Esophagus muscularis mucosa (tissue), 4 donors: Measurements from ENCODE around the gene SLC41A3. TPM values are rescaled to one million over a fixed set of nuclear protein-coding genes. Genes with fewer than 3 reads are reported as not detected.

ENCODE experiments used
- DNase-seq: peaks from one replicate; pipeline ENCODE4 v3.0.0-alpha.2; 2017; ENCODE audit errors: extremely low spot score
- H3K27ac ChIP-seq, 4 donors: fragments of 200-600 bp; sonication (generic); replicated peaks in 1 of 4; 1 replicate in 3 of 4; 2 replicates in 1 of 4; pipeline ENCODE4 v1.5.1; 2016 to 2019; ENCODE audit warnings: mild to moderate bottlenecking in 1 of 4
- H3K27me3 ChIP-seq, 4 donors: fragments of 200-600 bp; sonication (generic); one replicate each; pipeline versions ENCODE4 v1.5.1 to v1.6.0; 2016 to 2019
- H3K36me3 ChIP-seq, 4 donors: fragments of 200-600 bp; sonication (generic); one replicate each; pipeline ENCODE4 v1.5.1; 2016 to 2019
- H3K4me1 ChIP-seq, 4 donors: fragments of 200-600 bp; sonication (generic); one replicate each; pipeline ENCODE4 v1.5.1; 2016 to 2019
- H3K4me3 ChIP-seq, 4 donors: fragments of 200-600 bp; sonication (generic); 1 replicate in 2 of 4; 2 replicates in 2 of 4; pipeline ENCODE4 v1.5.1; 2016 to 2019; ENCODE audit warnings: mild to moderate bottlenecking in 4 of 4, moderate library complexity in 1 of 4
- H3K9me3 ChIP-seq, 4 donors: fragments of 200-600 bp; sonication (generic); 1 replicate in 3 of 4; 2 replicates in 1 of 4; pipeline ENCODE4 v1.5.1; 2016 to 2019
- EP300 ChIP-seq: sonication (generic); formaldehyde crosslinking; IDR thresholded peaks from one replicate; pipeline ENCODE4 v1.6.1; 2017; ENCODE audit warnings: antibody characterized with exemption
- POLR2A ChIP-seq: fragments of 450-650 bp; IDR thresholded peaks from one replicate; pipeline ENCODE4 v1.6.1; 2017; ENCODE audit warnings: antibody characterized with exemption, moderate library complexity, mild to moderate bottlenecking, low read depth
- POLR2AphosphoS5 ChIP-seq, 2 donors: sonication (generic); formaldehyde crosslinking; IDR thresholded peaks; one replicate each; pipeline ENCODE4 v1.6.1; 2017; ENCODE audit warnings: antibody characterized with exemption in 2 of 2
- WGBS: methylation state at CpG from one replicate; pipeline ENCODE4 v1.1.5; 2018; 5-methylcytosine and 5-hydroxymethylcytosine counted together
- intact Hi-C: fragments of 100-400 bp; cut with DNase I; formaldehyde crosslinking; loops from one replicate; pipeline ENCODE4 v1.15.1; 2023
- total RNA-seq, 4 donors: library from RNA; depleted of rRNA; stranded (reverse); fragments of >200 nt; gene quantifications; one replicate each; pipeline versions ENCODE4 v1.1.0 to v1.2.1, GENCODE V29; 2016
- TF ChIP-seq, protein P1 (sequence below), 3 experiments: fragments of 200-600 bp in 2 of 3; fragments of 450-650 bp in 1 of 3; sonication (generic) in 2 of 3; IDR thresholded peaks; one replicate each; pipeline ENCODE4 v1.5.1; 2017 to 2019; ENCODE audit warnings: antibody characterized with exemption in 3 of 3, mild to moderate bottlenecking in 2 of 3, moderate library complexity in 1 of 3

Gene SLC41A3
- total RNA-seq, 4 donors from 2014 or later = 31.6 to 68.1 (median 38.9) TPM

- peak; percentile 83 for DNase-seq
- no peak overlapping the region for H3K4me3 ChIP-seq
- intact Hi-C loops = no loop called here
- WGBS = 87% methylated on average over 16 of the region's 16 CpGs
- no peaks in the 10 kb centered on the region for H3K27me3 ChIP-seq
- peaks cover 6 to 7% (median 7%) of the 10 kb centered on the region in 4 donors for H3K4me1 ChIP-seq
- H3K9me3 ChIP-seq = no peaks in the 10 kb centered on the region
- TF ChIP-seq POLR2AphosphoS5 (IDR thresholded peaks at IDR 0.05) (no peak), POLR2A (no peak), EP300 (no peak)
- TF ChIP-seq, protein P1, sequence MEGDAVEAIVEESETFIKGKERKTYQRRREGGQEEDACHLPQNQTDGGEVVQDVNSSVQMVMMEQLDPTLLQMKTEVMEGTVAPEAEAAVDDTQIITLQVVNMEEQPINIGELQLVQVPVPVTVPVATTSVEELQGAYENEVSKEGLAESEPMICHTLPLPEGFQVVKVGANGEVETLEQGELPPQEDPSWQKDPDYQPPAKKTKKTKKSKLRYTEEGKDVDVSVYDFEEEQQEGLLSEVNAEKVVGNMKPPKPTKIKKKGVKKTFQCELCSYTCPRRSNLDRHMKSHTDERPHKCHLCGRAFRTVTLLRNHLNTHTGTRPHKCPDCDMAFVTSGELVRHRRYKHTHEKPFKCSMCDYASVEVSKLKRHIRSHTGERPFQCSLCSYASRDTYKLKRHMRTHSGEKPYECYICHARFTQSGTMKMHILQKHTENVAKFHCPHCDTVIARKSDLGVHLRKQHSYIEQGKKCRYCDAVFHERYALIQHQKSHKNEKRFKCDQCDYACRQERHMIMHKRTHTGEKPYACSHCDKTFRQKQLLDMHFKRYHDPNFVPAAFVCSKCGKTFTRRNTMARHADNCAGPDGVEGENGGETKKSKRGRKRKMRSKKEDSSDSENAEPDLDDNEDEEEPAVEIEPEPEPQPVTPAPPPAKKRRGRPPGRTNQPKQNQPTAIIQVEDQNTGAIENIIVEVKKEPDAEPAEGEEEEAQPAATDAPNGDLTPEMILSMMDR (IDR thresholded peaks at IDR 0.05) = no peak
- no peak overlapping the region for H3K27ac ChIP-seq
- peaks cover 0 to 36% (median 15%) of the 10 kb centered on the region in 4 donors for H3K36me3 ChIP-seq
Measured at GRCh38 chr3:126052196-126053058, 31.5 kb downstream of the SLC41A3 start.

DNA sequence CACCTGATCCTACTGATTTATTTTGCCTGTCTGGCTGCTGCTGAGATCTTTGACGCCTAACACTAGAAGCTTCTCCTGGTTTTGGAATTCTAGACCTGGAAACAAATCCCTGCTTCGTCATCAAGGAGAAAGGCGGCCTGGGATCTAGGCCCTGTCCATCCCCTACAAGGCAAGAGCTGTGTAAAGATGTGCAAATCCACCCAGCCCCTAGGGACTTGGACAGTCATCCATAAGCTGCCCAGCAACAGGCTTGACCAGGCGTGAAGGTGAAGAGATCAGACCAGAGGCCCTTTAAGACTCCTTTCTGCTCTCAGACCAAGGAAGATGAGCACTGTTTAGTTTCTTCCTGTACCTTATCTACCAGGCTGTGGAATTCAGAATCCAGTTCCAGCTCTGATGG, 32.2 kb downstream of the SLC41A3 start:
- TF ChIP-seq, protein P1 (IDR thresholded peaks at IDR 0.05) = no peak
- TF ChIP-seq POLR2A (no peak), POLR2AphosphoS5 (IDR thresholded peaks at IDR 0.05) (no peak), EP300 (no peak)
- Histone ChIP-seq H3K4me1 (peaks cover 0 to under 1% (median under 1%) of the 10 kb centered on the region in 4 donors), H3K36me3 (peaks cover 0 to 41% (median 15%) of the 10 kb centered on the region in 4 donors), H3K27me3 (no peaks in the 10 kb centered on the region), H3K9me3 (peaks cover 0 to 6% (median 0%) of the 10 kb centered on the region in 4 donors), H3K4me3 (no peak overlapping the region), H3K27ac (no peak overlapping the region)
- intact Hi-C loops = no loop called here
- DNase-seq = no peak
- 89% methylated on average over 4 of the region's 4 CpGs for WGBS

GRCh38 chr3:126051234-126051633, 32.7 kb downstream of the SLC41A3 start:
- no peak for DNase-seq
- H3K36me3 ChIP-seq = peaks cover 0 to 40% (median 15%) of the 10 kb centered on the region in 4 donors
- TF ChIP-seq, protein P1 (IDR thresholded peaks at IDR 0.05) = no peak
- TF ChIP-seq POLR2AphosphoS5 (IDR thresholded peaks at IDR 0.05) (no peak), POLR2A (no peak), EP300 (no peak)
- H3K27ac ChIP-seq = no peak overlapping the region
- intact Hi-C loops = no loop called here
- no peaks in the 10 kb centered on the region for H3K4me1 ChIP-seq
- 87% methylated on average over 8 of the region's 8 CpGs for WGBS
- no peak overlapping the region for H3K4me3 ChIP-seq
- H3K27me3 ChIP-seq = no peaks in the 10 kb centered on the region
- peaks cover 0 to 6% (median 0%) of the 10 kb centered on the region in 4 donors for H3K9me3 ChIP-seq

DNA sequence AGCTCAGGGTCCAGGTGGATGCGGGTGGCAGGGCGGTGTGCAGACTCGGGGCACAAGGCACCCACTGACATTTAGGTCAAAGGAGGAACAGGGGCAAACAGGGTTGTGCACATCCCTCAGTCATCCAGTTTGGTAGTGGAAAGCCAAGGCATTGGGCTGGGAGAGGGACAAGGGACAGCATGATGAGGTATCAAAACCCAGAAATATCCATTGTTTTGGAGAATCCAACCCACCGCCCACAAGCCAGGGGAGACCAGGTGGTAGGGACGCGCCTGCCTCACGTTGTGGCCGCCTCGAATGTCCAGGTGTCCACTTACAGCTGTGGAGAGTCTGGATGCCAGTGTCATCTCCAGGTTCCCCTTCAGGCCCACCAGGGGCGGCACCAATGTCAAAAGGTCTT, 33.3 kb downstream of the SLC41A3 start:
- TF ChIP-seq, protein P1 (IDR thresholded peaks at IDR 0.05) = no peak
- no peak for TF ChIP-seq EP300
- TF ChIP-seq POLR2AphosphoS5 (IDR thresholded peaks at IDR 0.05) = no peak
- TF ChIP-seq POLR2A = no peak

More for the DNA sequence above, 33.3 kb downstream of the SLC41A3 start:
- H3K9me3 ChIP-seq = peaks cover 0 to 6% (median 0%) of the 10 kb centered on the region in 4 donors
- H3K4me1 ChIP-seq = no peaks in the 10 kb centered on the region
- H3K4me3 ChIP-seq = no peak overlapping the region
- 97% methylated on average over 10 of the region's 10 CpGs for WGBS
- H3K27me3 ChIP-seq = no peaks in the 10 kb centered on the region
- H3K27ac ChIP-seq = no peak overlapping the region
- peaks cover 0 to 34% (median 15%) of the 10 kb centered on the region in 4 donors for H3K36me3 ChIP-seq
- intact Hi-C loops = no loop called here
- no peak for DNase-seq
